Vagina (tissue), 2 donors: ENCODE results near the gene NEUROD2. TPM values are rescaled to one million over a fixed set of nuclear protein-coding genes. Genes with fewer than 3 reads are reported as not detected.

Experiments
- DNase-seq, 2 donors: peaks; one replicate each; pipeline ENCODE4 v3.0.0-alpha.2; 2017; ENCODE audit errors: extremely low spot score in 2 of 2
- H3K27ac ChIP-seq: fragments of 200-600 bp; sonication (generic); one replicate; pipeline ENCODE4 v1.5.1; 2019
- H3K27me3 ChIP-seq: fragments of 200-600 bp; sonication (generic); one replicate; pipeline ENCODE4 v1.5.1; 2019
- H3K36me3 ChIP-seq, 2 donors: fragments of 200-600 bp; sonication (generic); one replicate each; pipeline ENCODE4 v1.5.1; 2017 to 2019
- H3K4me1 ChIP-seq: fragments of 200-600 bp; sonication (generic); one replicate; pipeline ENCODE4 v1.5.1; 2019
- H3K4me3 ChIP-seq, 2 donors: fragments of 200-600 bp; sonication (generic); 1 replicate in 1 of 2; 2 replicates in 1 of 2; pipeline ENCODE4 v1.5.1; 2016 to 2019
- H3K9me3 ChIP-seq: fragments of 200-600 bp; sonication (generic); one replicate; pipeline ENCODE4 v1.5.1; 2019
- CTCF ChIP-seq, 3 experiments: fragments of 450-650 bp in 2 of 3; fragments of 200-600 bp in 1 of 3; sonication (generic) in 1 of 3; IDR thresholded peaks; one replicate each; pipeline ENCODE4 v1.5.1; 2017 to 2019; ENCODE audit warnings: antibody characterized with exemption in 3 of 3, mild to moderate bottlenecking in 2 of 3, moderate library complexity in 2 of 3
- POLR2A ChIP-seq, 2 donors: fragments of 450-650 bp; IDR thresholded peaks; one replicate each; pipeline ENCODE4 v1.6.1; 2017; ENCODE audit warnings: antibody characterized with exemption in 2 of 2, mild to moderate bottlenecking in 2 of 2, moderate library complexity in 2 of 2
- POLR2AphosphoS5 ChIP-seq, 2 donors: sonication (generic); formaldehyde crosslinking; IDR thresholded peaks; one replicate each; pipeline ENCODE4 v1.9.0; 2017; ENCODE audit warnings: antibody characterized with exemption in 2 of 2, mild to moderate bottlenecking in 2 of 2, low read depth in 1 of 2; ENCODE audit not compliant: insufficient read depth in 1 of 2
- intact Hi-C: fragments of 100-400 bp; cut with DNase I; formaldehyde crosslinking; loops from one replicate; pipeline ENCODE4 v1.15.1; 2023
- total RNA-seq: library from RNA; depleted of rRNA; stranded (reverse); fragments of >200 nt; gene quantifications from one replicate; pipeline ENCODE4 v1.2.3, GENCODE V29; 2016

Gene NEUROD2
- total RNA-seq, 1 donor from 2014 or later: not detected

DNA sequence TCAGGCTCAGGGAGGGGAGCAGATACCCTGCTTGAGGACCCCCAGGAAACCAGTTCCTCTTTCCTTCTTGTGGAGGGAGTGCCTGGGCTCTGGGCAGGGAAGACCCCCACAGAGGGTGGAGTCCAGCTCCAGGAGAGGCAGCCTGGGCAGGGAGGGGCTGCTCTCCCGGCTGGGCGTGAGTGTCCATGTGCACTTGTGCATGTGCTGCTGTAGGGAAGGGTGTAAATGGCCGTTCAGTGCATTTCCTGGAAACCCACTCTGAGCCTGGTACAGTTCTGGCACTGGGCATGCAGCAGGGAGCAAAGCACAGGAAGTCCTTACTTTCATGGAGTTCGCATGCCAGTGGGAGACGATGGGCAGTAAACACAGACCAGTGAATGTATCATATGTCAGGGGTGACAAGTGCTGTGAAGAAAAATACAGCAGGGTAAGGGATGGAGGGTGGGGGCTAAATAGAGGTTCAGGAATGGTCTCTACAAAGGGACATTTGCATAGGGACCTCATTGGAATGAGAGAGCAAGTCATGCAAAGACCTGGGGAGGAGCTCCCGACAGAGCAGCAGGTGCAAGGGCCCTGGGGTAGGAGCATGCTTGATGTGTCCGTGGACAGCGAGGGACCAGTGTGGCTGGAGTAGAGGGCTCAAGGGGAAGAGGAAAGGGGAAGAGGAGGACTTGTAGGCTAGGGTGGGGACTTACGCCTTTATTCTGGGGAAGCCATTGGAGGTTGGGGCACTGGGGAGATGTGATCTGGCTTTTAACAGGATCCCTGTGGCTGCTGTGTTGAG, 34.8 kb upstream of the NEUROD2 start:
- TF ChIP-seq POLR2AphosphoS5 (IDR thresholded peaks at IDR 0.05; ENCODE audit: insufficient read depth in 1 of 2, low read depth in 1 of 2) (no peak), POLR2A (IDR thresholded peaks at IDR 0.05) (no peak), CTCF (IDR thresholded peaks at IDR 0.05) (no peak)

DNA sequence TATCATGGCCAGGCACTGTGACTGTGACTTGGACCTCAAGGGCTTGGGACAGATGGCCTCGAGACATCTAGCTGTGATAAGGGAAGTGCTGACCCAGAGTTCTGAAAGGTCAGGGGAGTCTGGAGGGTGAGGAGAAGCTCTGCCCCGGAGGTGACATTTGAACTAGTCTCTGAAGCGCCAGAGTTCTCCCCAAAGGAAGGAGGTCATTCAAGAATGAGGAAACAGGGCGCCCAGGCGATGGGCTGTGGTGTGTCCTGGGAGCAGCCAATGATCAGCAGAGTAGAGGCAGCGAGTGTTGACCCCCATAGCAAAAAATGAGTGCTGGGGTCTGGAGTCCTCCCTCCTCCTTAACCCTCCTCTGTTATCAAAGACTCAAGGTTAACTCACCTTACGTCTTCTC, 34.2 kb upstream of the NEUROD2 start:
- intact Hi-C loops: no loop called here
- H3K9me3 ChIP-seq: no peaks in the 10 kb centered on the region
- no peaks in the 10 kb centered on the region for H3K27me3 ChIP-seq
- no peaks in the 10 kb centered on the region for H3K36me3 ChIP-seq
- peaks cover 60% of the 10 kb centered on the region for H3K4me1 ChIP-seq
- H3K4me3 ChIP-seq: no peak overlapping the region
- no peak for DNase-seq
- H3K27ac ChIP-seq: no peak overlapping the region
- TF ChIP-seq CTCF (IDR thresholded peaks at IDR 0.05) (no peak), POLR2A (IDR thresholded peaks at IDR 0.05) (no peak), POLR2AphosphoS5 (IDR thresholded peaks at IDR 0.05; ENCODE audit: insufficient read depth in 1 of 2, low read depth in 1 of 2) (no peak)

More for the DNA sequence above, 34.8 kb upstream of the NEUROD2 start:
- no peaks in the 10 kb centered on the region for H3K36me3 ChIP-seq
- intact Hi-C loops: no loop called here
- no peak for DNase-seq
- H3K27ac ChIP-seq: no peak overlapping the region
- H3K27me3 ChIP-seq: no peaks in the 10 kb centered on the region
- no peaks in the 10 kb centered on the region for H3K9me3 ChIP-seq
- H3K4me1 ChIP-seq: peaks cover 59% of the 10 kb centered on the region
- H3K4me3 ChIP-seq: no peak overlapping the region

DNA sequence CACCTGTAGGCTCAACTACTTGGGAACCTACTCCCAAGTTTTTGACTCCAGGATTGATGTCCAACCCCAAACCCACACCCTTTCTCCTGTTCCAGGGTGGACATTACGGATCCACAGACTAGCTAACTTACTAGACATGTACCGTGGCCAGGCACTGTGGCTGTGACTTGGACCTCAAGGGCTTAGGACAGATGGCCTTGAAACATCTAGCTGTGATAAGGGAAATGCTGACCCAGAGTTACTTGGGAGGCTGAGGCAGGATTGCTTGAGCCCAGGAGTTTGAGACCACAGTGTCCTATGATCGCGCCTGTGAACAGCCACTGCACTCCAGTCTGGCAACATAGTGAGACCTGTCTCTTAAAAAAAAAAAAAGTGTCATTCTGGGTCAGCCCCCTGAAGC, 33.4 kb upstream of the NEUROD2 start:
- Histone ChIP-seq H3K36me3 (no peaks in the 10 kb centered on the region), H3K4me3 (no peak overlapping the region), H3K27ac (no peak overlapping the region), H3K9me3 (no peaks in the 10 kb centered on the region), H3K27me3 (no peaks in the 10 kb centered on the region), H3K4me1 (peaks cover 67% of the 10 kb centered on the region)
- DNase-seq: no peak
- intact Hi-C loops: no loop called here
- TF ChIP-seq POLR2AphosphoS5 (IDR thresholded peaks at IDR 0.05; ENCODE audit: insufficient read depth in 1 of 2, low read depth in 1 of 2) (no peak), CTCF (IDR thresholded peaks at IDR 0.05) (no peak), POLR2A (IDR thresholded peaks at IDR 0.05) (no peak)

DNA sequence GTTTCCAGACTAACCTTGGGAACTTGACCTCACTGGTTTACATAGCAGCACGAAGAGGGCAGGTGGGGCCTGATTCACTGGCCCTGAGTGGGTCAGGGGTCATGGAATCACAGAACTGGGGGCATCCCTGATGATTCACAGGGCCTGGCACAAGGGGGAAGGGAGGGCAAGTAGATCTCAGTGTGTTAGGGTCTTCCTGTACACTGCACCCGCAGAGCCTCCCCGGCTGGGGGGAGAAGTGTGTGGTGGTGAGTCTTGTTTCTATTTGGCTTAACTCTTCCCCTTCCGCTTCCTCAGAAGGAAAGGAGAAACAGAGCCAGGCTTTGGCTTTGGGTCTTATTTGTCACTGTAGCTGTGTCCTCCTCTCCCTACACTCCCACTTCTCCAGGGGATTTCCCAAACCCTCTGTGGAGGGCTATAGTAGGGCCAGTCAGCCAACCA, 32.9 kb upstream of the NEUROD2 start:
- H3K27me3 ChIP-seq: no peaks in the 10 kb centered on the region
- H3K9me3 ChIP-seq: no peaks in the 10 kb centered on the region
- H3K4me1 ChIP-seq: peaks cover 71% of the 10 kb centered on the region
- DNase-seq: no peak
- H3K36me3 ChIP-seq: no peaks in the 10 kb centered on the region
- no peak for TF ChIP-seq CTCF (IDR thresholded peaks at IDR 0.05)
- no peak overlapping the region for H3K27ac ChIP-seq
- no peak overlapping the region for H3K4me3 ChIP-seq
- intact Hi-C loops: no loop called here
